Natural killer cell (primary cell): ENCODE measurements around the gene DOCK9. TPM values are rescaled to one million over a fixed set of nuclear protein-coding genes. Genes with fewer than 3 reads are reported as not detected.

Experiments used
- ATAC-seq, 3 donors: fragments of 150-1000 bp in 2 of 3; fragments of 200-7000 bp in 1 of 3; cut with Tn5 transposase; 1 replicate in 1 of 3; 2 replicates in 2 of 3; pipeline ENCODE4 v1.10.0; 2021; ENCODE audit warnings: mild to moderate bottlenecking in 2 of 3, moderate library complexity in 2 of 3
- DNase-seq, 2 donors: peaks; one replicate each; pipeline versions ENCODE4 v3.0.0 to v3.0.0-alpha.2; 2013 to 2021; ENCODE audit warnings: mixed read lengths in 1 of 2
- H3K27ac ChIP-seq: one replicate; pipeline ENCODE4 v1.5.1; 2013; ENCODE audit warnings: mild to moderate bottlenecking, low read length
- H3K27me3 ChIP-seq: one replicate; pipeline ENCODE4 v1.6.1; 2013; ENCODE audit warnings: low read length; ENCODE audit not compliant: control insufficient read depth, insufficient read depth
- H3K36me3 ChIP-seq: one replicate; pipeline ENCODE4 v1.6.1; 2013; ENCODE audit warnings: low read length; ENCODE audit not compliant: control insufficient read depth, insufficient read depth
- H3K4me1 ChIP-seq: one replicate; pipeline ENCODE4 v1.6.1; 2013; ENCODE audit warnings: low read length; ENCODE audit not compliant: control insufficient read depth, insufficient read depth
- H3K4me3 ChIP-seq: one replicate; pipeline ENCODE4 v1.5.1; 2013; ENCODE audit warnings: low read length
- H3K9me3 ChIP-seq: one replicate; pipeline ENCODE4 v1.6.1; 2013; ENCODE audit warnings: low read length; ENCODE audit not compliant: control insufficient read depth, insufficient read depth
- H3K27ac Mint-ChIP-seq, 2 donors: one replicate each; pipeline ENCODE4 v1.8.0; 2022; ENCODE audit warnings: mild to moderate bottlenecking in 2 of 2, mixed read lengths in 2 of 2, moderate library complexity in 1 of 2
- H3K27me3 Mint-ChIP-seq, 2 donors: one replicate each; pipeline ENCODE4 v1.8.0; 2022; ENCODE audit warnings: low read depth in 2 of 2, mixed read lengths in 2 of 2
- H3K36me3 Mint-ChIP-seq: one replicate; pipeline ENCODE4 v1.8.0; 2022; ENCODE audit warnings: mixed read lengths
- H3K4me1 Mint-ChIP-seq, 2 donors: one replicate each; pipeline ENCODE4 v1.8.0; 2022; ENCODE audit warnings: mixed read lengths in 2 of 2
- H3K4me3 Mint-ChIP-seq: one replicate; pipeline ENCODE4 v1.8.0; 2022; ENCODE audit warnings: mild to moderate bottlenecking, moderate library complexity, mixed read lengths
- H3K9me3 Mint-ChIP-seq, 2 donors: one replicate each; pipeline ENCODE4 v1.8.0; 2022; ENCODE audit warnings: mixed read lengths in 2 of 2
- WGBS: methylation state at CpG from one replicate; pipeline ENCODE4 v1.1.7; 2013; ENCODE audit warnings: missing lambda C conversion rate; ENCODE audit not compliant: insufficient coverage; 5-methylcytosine and 5-hydroxymethylcytosine counted together
- intact Hi-C: fragments of 100-400 bp; cut with micrococcal nuclease; formaldehyde crosslinking; loops from one replicate; pipeline ENCODE4 v1.14.2; 2022
- total RNA-seq, 4 donors: library from RNA; stranded (reverse); fragments of 120-200 nt in 1 of 4; gene quantifications; one replicate each; pipeline versions ENCODE4 v1.2.3 to v1.2.4, GENCODE V29; 2013 to 2022
- TF ChIP-seq, protein P1 (sequence below): fragments of 200-600 bp; IDR thresholded peaks from one replicate; pipeline ENCODE4 v1.8.0; 2022; ENCODE audit warnings: antibody characterized with exemption

The DOCK9 gene
- total RNA-seq, 3 donors from 2014 or later (not counting 1 experiment from before 2014, with no cell fraction given): 31.5 to 42.5 (median 40.9) TPM

DNA sequence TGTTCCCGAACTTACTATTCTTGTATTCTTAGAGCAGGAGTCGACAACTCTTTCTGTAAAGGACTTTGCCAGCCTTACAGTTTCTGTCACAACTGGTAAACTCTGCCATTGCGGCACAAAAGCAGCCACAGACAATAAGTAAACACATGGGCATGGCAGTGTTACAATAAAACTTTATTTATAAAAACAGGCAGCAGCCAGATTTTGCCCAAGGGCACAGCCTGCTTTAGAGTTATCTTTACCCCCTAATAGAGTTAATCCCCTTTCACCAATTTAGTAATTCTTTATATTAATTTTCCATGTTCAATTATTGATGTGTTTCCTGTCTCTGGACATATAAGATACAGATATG, 19.4 kb downstream of the DOCK9 start:
- TF ChIP-seq, protein P1, sequence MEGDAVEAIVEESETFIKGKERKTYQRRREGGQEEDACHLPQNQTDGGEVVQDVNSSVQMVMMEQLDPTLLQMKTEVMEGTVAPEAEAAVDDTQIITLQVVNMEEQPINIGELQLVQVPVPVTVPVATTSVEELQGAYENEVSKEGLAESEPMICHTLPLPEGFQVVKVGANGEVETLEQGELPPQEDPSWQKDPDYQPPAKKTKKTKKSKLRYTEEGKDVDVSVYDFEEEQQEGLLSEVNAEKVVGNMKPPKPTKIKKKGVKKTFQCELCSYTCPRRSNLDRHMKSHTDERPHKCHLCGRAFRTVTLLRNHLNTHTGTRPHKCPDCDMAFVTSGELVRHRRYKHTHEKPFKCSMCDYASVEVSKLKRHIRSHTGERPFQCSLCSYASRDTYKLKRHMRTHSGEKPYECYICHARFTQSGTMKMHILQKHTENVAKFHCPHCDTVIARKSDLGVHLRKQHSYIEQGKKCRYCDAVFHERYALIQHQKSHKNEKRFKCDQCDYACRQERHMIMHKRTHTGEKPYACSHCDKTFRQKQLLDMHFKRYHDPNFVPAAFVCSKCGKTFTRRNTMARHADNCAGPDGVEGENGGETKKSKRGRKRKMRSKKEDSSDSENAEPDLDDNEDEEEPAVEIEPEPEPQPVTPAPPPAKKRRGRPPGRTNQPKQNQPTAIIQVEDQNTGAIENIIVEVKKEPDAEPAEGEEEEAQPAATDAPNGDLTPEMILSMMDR: no peak
- Histone ChIP-seq H3K36me3 (peaks cover 2% of the 10 kb centered on the region), H3K9me3 (no peaks in the 10 kb centered on the region), H3K4me1 (no peaks in the 10 kb centered on the region), H3K27me3 (no peaks in the 10 kb centered on the region), H3K27ac (no peak overlapping the region), H3K4me3 (no peak overlapping the region)
- ATAC-seq (no peak), DNase-seq (no peak)
- intact Hi-C loops: no loop called here
- Mint-ChIP-seq H3K36me3 (no peaks in the 10 kb centered on the region), H3K27me3 (no peaks in the 10 kb centered on the region), H3K9me3 (no peaks in the 10 kb centered on the region), H3K27ac (no peak overlapping the region), H3K4me3 (no peak overlapping the region), H3K4me1 (peaks cover 7 to 14% of the 10 kb centered on the region in 2 donors)
- WGBS: 95% methylated on average over 3 of the region's 3 CpGs

DNA sequence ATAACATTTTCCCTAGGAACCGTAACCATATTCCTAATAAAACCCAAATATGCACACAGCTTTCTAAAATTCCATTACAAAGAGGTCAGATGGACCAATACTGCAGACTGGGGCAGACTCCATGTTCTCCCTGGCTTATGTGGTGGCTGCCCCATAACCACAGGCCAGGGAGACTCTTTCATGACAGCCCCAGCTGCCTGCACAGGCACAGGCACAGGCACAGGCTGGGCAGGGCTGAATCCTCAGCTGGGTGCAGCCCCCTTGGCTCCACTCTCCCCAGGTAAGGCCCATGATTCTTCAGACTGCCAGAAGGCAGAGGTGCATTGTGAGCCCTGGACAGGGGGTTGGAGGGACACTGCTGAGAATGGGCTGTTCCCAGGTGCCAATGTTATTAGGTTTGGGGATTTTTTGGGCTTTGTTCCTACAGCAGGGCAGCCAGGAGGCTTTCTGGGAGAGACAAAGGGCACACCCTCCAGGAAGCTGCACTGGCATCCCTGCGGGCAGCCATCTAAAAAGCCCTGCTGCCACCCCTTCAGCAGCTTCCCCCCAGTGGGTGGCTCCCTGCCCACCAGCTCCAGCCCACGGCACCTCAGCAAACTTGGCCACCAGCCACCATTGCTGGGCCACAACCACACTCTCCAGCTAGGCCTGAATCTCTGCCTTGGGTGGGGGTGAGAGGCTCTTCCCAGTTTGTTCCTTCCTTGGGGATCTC, 20.0 kb downstream of the DOCK9 start:
- DNase-seq (no peak), ATAC-seq (no peak)
- Mint-ChIP-seq H3K4me1 (peaks cover 7 to 14% of the 10 kb centered on the region in 2 donors), H3K36me3 (no peaks in the 10 kb centered on the region), H3K27me3 (no peaks in the 10 kb centered on the region), H3K4me3 (no peak overlapping the region), H3K9me3 (no peaks in the 10 kb centered on the region), H3K27ac (no peak overlapping the region)
- 86% methylated on average over 3 of the region's 3 CpGs for WGBS
- H3K9me3 ChIP-seq: no peaks in the 10 kb centered on the region
- H3K27me3 ChIP-seq: no peaks in the 10 kb centered on the region
- intact Hi-C loops: no loop called here
- H3K4me3 ChIP-seq: no peak overlapping the region
- no peak overlapping the region for H3K27ac ChIP-seq
- H3K4me1 ChIP-seq: no peaks in the 10 kb centered on the region
- TF ChIP-seq, protein P1: no peak
- peaks cover 2% of the 10 kb centered on the region for H3K36me3 ChIP-seq

DNA sequence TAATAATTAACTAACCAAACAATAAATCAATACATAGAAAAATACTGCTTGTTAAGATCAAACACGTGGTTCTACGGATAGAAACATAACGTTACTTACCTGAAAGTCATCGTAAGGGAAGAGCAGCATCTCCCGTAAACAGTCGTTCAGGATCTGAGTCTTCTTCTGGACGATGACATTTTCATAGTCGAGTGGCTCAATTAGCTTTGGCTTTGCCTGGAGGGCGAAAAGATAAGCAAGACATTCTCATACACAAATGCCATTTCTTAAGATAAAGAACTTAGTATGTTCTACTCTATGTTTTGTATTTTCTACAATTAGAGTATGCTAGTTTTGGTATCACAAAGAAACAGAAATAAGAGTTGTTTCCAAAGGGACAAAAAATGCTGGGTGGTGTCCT, 22.5 kb downstream of the DOCK9 start:
- no peak for DNase-seq
- H3K4me3 Mint-ChIP-seq: no peak overlapping the region
- H3K9me3 ChIP-seq: no peaks in the 10 kb centered on the region
- TF ChIP-seq, protein P1: no peak
- no peak for ATAC-seq
- intact Hi-C loops: no loop called here
- H3K36me3 Mint-ChIP-seq: no peaks in the 10 kb centered on the region
- no peaks in the 10 kb centered on the region for H3K27me3 ChIP-seq
- no peaks in the 10 kb centered on the region for H3K27me3 Mint-ChIP-seq
- H3K4me1 ChIP-seq: no peaks in the 10 kb centered on the region
- H3K27ac ChIP-seq: no peak overlapping the region
- H3K4me1 Mint-ChIP-seq: peaks cover 7 to 18% of the 10 kb centered on the region in 2 donors
- H3K4me3 ChIP-seq: no peak overlapping the region
- peaks cover 2% of the 10 kb centered on the region for H3K36me3 ChIP-seq
- WGBS: 97% methylated on average over 8 of the region's 9 CpGs
- no peaks in the 10 kb centered on the region for H3K9me3 Mint-ChIP-seq
- H3K27ac Mint-ChIP-seq: no peak overlapping the region

DNA sequence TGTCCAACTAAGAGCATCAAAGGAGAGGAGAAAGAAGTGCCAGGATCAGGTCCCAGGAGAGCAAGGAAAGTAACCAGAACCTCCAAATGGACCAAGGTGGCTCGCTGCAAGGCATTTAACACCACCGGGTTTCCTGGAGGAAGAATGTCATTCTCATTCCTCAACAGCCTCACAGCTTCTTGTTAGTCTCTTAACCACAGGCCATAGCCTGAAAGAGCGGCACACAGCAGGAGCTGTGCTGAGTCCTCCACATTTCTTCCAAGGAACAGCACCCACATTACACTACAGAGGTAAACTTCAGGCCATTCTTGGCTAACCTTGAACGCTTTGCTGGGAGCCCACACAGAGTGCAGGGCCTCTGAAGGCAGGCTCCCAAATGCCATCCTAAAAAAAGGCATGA, 23.6 kb downstream of the DOCK9 start:
- H3K27ac Mint-ChIP-seq: no peak overlapping the region
- ATAC-seq: no peak
- Histone ChIP-seq H3K36me3 (peaks cover 2% of the 10 kb centered on the region), H3K9me3 (no peaks in the 10 kb centered on the region), H3K4me1 (no peaks in the 10 kb centered on the region), H3K27me3 (no peaks in the 10 kb centered on the region), H3K27ac (no peak overlapping the region), H3K4me3 (no peak overlapping the region)
- H3K27me3 Mint-ChIP-seq: no peaks in the 10 kb centered on the region
- H3K4me3 Mint-ChIP-seq: no peak overlapping the region
- TF ChIP-seq, protein P1: no peak
- DNase-seq: no peak
- H3K36me3 Mint-ChIP-seq: no peaks in the 10 kb centered on the region
- 100% methylated on average over 4 of the region's 4 CpGs for WGBS
- H3K9me3 Mint-ChIP-seq: no peaks in the 10 kb centered on the region
- intact Hi-C loops: no loop called here
- peaks cover 4 to 15% of the 10 kb centered on the region in 2 donors for H3K4me1 Mint-ChIP-seq
